ENCODE results near the gene SAMD4B.

DNA sequence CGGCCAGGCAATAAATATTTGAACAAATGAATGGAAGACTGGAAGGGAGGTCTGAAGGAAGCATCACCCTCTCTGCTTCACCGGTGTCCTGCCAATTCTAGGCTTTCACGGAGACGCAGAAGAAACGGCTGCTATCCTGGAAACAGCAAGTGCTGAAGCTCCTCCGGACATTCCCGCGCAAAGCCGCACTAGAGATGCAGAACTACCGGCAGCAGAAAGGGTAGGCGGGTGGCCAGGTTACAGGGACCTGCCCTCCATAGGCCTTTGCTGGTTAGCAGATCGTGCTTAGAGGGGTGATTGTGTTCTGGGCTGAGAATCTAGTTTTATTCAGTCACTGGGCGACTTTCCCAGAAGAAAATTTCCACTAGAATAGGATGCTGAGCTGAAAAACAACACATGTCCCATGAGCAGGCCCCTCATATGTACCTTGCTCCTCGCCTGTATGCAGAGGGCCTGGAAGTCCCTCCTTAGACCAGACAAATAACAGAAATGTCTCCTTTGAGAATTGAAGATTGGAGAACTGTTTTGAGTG, 37.7 kb downstream of the SAMD4B start:
- TF ChIP-seq POLR2A (IDR thresholded peaks at IDR 0.05): no peak
- TF ChIP-seq, protein P1, sequence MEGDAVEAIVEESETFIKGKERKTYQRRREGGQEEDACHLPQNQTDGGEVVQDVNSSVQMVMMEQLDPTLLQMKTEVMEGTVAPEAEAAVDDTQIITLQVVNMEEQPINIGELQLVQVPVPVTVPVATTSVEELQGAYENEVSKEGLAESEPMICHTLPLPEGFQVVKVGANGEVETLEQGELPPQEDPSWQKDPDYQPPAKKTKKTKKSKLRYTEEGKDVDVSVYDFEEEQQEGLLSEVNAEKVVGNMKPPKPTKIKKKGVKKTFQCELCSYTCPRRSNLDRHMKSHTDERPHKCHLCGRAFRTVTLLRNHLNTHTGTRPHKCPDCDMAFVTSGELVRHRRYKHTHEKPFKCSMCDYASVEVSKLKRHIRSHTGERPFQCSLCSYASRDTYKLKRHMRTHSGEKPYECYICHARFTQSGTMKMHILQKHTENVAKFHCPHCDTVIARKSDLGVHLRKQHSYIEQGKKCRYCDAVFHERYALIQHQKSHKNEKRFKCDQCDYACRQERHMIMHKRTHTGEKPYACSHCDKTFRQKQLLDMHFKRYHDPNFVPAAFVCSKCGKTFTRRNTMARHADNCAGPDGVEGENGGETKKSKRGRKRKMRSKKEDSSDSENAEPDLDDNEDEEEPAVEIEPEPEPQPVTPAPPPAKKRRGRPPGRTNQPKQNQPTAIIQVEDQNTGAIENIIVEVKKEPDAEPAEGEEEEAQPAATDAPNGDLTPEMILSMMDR (IDR thresholded peaks at IDR 0.05): no peak

Data from stomach (tissue), 4 donors.